ENCODE measurements around the gene LAMA2.

GRCh38 chr6:129324345-129324744, 441.4 kb downstream of the LAMA2 start:
- no peak for TF ChIP-seq CTCF (IDR thresholded peaks at IDR 0.05)
- no peak for TF ChIP-seq POLR2AphosphoS5 (IDR thresholded peaks at IDR 0.05)

Data from stomach (tissue), 4 donors.